Measurements from ENCODE around the gene POLG.

Gene POLG

GRCh38 chr15:89374086-89374981 lies 39.7 kb upstream of the POLG start:
- no peak overlapping the region for H3K4me3 ChIP-seq (ENCODE audit: low read depth, low read length)
- no peak for TF ChIP-seq CTCF (IDR thresholded peaks at IDR 0.05; ENCODE audit: control insufficient read depth, extremely low read depth, insufficient read depth)
- no peak for DNase-seq (ENCODE audit: low read depth)

GRCh38 chr15:89372069-89372935 lies 37.7 kb upstream of the POLG start:
- no peak for TF ChIP-seq CTCF (IDR thresholded peaks at IDR 0.05; ENCODE audit: control insufficient read depth, extremely low read depth, insufficient read depth)
- H3K4me3 ChIP-seq (ENCODE audit: low read depth, low read length): no peak overlapping the region
- DNase-seq (ENCODE audit: low read depth): no peak

DNA sequence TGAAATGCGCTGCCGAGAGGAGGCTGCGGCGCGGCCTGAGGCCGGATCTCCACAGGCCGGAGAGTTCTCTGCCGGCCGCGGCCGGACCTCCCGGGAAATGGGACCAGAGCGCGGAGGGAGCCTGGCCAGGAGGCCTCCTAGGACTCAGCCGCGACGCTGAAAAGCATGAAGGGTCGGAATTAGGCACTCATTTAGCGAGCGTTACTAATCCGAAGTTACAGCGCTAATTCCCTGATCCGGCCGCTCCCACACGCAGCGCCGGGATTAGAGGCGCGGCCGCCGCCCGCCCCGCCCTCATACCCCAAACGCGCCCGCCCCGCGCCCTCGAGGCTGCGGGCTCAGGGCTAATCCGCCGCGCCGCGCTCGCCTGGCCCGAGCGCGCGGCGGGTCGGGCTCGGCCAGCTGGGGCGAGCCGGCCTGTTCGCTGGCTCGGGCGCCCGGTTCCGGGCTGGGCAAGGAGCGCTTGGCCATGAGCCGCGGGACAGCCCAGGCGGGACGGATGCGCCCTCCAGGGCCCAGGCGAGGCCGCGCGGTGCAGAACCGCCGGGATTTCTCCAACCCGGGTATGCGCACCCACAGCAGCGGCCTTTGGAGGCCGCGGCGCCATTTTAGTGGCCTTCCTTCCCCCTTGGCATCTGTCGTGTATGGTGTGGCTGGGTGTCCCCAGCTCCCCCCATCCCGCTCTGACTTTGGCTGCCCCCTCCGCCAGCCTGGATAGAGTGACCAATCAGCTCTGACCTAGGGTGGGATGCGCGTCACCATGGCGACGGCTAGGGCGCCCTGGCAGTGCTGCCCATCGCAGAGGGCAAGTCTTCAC lies 36.8 kb upstream of the POLG start:
- no peak for DNase-seq (ENCODE audit: low read depth)
- TF ChIP-seq CTCF (IDR thresholded peaks at IDR 0.05; ENCODE audit: control insufficient read depth, extremely low read depth, insufficient read depth): no peak
- H3K4me3 ChIP-seq (ENCODE audit: low read depth, low read length): no peak overlapping the region

DNA sequence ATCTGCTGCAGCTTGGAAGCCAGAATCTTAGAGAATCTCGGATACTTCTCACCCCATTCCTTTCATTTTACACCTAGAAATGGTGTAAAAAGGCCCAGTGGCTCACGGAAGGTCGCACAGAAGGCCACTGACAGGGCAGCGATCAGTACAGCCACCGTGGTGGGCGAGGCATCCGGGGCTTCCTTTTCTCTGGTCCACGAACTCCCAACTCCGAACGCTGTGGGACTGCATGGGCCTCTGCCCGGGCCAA lies 36.3 kb upstream of the POLG start:
- no peak overlapping the region for H3K4me3 ChIP-seq (ENCODE audit: low read depth, low read length)
- TF ChIP-seq CTCF (IDR thresholded peaks at IDR 0.05; ENCODE audit: control insufficient read depth, extremely low read depth, insufficient read depth): no peak
- DNase-seq (ENCODE audit: low read depth): no peak

- no peak overlapping the region for H3K4me3 ChIP-seq (ENCODE audit: low read depth, low read length)
- no peak for TF ChIP-seq CTCF (IDR thresholded peaks at IDR 0.05; ENCODE audit: control insufficient read depth, extremely low read depth, insufficient read depth)
- DNase-seq (ENCODE audit: low read depth): no peak
Observed at GRCh38 chr15:89370120-89370977, 35.7 kb upstream of the POLG start.

Data from LNCaP clone FGC (cell line).